Immature natural killer cell (primary cell): Measurements from ENCODE around the gene ABCB9. TPM values are rescaled to one million over a fixed set of nuclear protein-coding genes. Genes with fewer than 3 reads are reported as not detected.
A peak's percentile ranks its signal among the peaks of the same experiment; 100 is the strongest.

ENCODE experiments used
- DNase-seq, 3 donors: peaks; one replicate each; pipeline ENCODE4 v3.0.0; 2022; ENCODE audit warnings: mixed read lengths in 1 of 3
- H3K27ac Mint-ChIP-seq, 6 donors: one replicate each; pipeline ENCODE4 v1.8.0; 2020; ENCODE audit warnings: mixed read lengths in 6 of 6, mild to moderate bottlenecking in 5 of 6, inconsistent platforms in 4 of 6, moderate library complexity in 3 of 6
- H3K27me3 Mint-ChIP-seq, 3 donors: one replicate each; pipeline ENCODE4 v1.8.0; 2020 to 2021; ENCODE audit warnings: low read depth in 3 of 3, mild to moderate bottlenecking in 3 of 3, mixed read lengths in 3 of 3, moderate library complexity in 3 of 3, inconsistent platforms in 1 of 3
- H3K36me3 Mint-ChIP-seq, 3 donors: one replicate each; pipeline ENCODE4 v1.8.0; 2020; ENCODE audit warnings: mixed read lengths in 3 of 3, inconsistent platforms in 2 of 3, mild to moderate bottlenecking in 2 of 3
- H3K4me1 Mint-ChIP-seq, 2 donors: one replicate each; pipeline ENCODE4 v1.8.0; 2020; ENCODE audit warnings: inconsistent platforms in 2 of 2, mild to moderate bottlenecking in 2 of 2, mixed read lengths in 2 of 2, moderate library complexity in 1 of 2
- H3K4me3 Mint-ChIP-seq, 5 donors: one replicate each; pipeline ENCODE4 v1.8.0; 2020; ENCODE audit warnings: mild to moderate bottlenecking in 5 of 5, mixed read lengths in 5 of 5, inconsistent platforms in 3 of 5, moderate library complexity in 3 of 5
- H3K9me3 Mint-ChIP-seq, 6 donors: one replicate each; pipeline ENCODE4 v1.8.0; 2020; ENCODE audit warnings: mild to moderate bottlenecking in 6 of 6, mixed read lengths in 6 of 6, inconsistent platforms in 4 of 6, moderate library complexity in 3 of 6
- polyA plus RNA-seq, 3 donors: library from polyadenylated mRNA; unstranded; fragments of 300-500 nt; fragmentation: Illumina TruSeq; gene quantifications; one replicate each; pipeline ENCODE4 v1.2.3, GENCODE V29; 2021

ABCB9 gene
- polyA plus RNA-seq, 3 donors from 2014 or later: 0.31 to 0.44 TPM; not detected in 1

- Mint-ChIP-seq H3K9me3 (no peaks in the 10 kb centered on the region), H3K27me3 (peaks cover 0 to 10% (median 4%) of the 10 kb centered on the region in 3 donors), H3K4me3 (peak overlapping the region; percentile 83 to 89 (median 86)), H3K27ac (peak overlapping the region; percentile 53 to 84 (median 74)), H3K36me3 (peaks cover 0 to 11% (median 5%) of the 10 kb centered on the region in 3 donors), H3K4me1 (peaks cover 54 to 60% of the 10 kb centered on the region in 2 donors)
- DNase-seq: no peak
These were observed 15.6 kb upstream of the ABCB9 start for GRCh38 chr12:122981587-122982476.

- H3K4me1 Mint-ChIP-seq: peaks cover 59 to 65% of the 10 kb centered on the region in 2 donors
- DNase-seq: peak in 1 of 3 donors; percentile 31
These were observed 14.8 kb upstream of the ABCB9 start for GRCh38 chr12:122981036-122981471.

GRCh38 chr12:122980183-122981035 lies 14.1 kb upstream of the ABCB9 start, which contains the start of gene ARL6IP4:
ARL6IP4 (plus strand) TSS chr12:122980681; CDS start chr12:122981140, 459 bp downstream.
- peaks cover 65 to 70% of the 10 kb centered on the region in 2 donors for H3K4me1 Mint-ChIP-seq
- DNase-seq: peak; percentile 78 to 79 (median 78)
- peak within 1 kb of the TSS; percentile 84 to 89 (median 86) for H3K4me3 Mint-ChIP-seq
- peaks cover 0 to 10% (median 5%) of the 10 kb centered on the region in 3 donors for H3K36me3 Mint-ChIP-seq
- H3K27ac Mint-ChIP-seq: peak within 1 kb of the TSS; percentile 74 to 93 (median 86)
- H3K9me3 Mint-ChIP-seq: no peaks in the 10 kb centered on the region
- peaks cover 0 to 9% (median 4%) of the 10 kb centered on the region in 3 donors for H3K27me3 Mint-ChIP-seq

More at GRCh38 chr12:122981036-122981471, 14.8 kb upstream of the ABCB9 start:
- Mint-ChIP-seq H3K36me3 (peaks cover 0 to 11% (median 5%) of the 10 kb centered on the region in 3 donors), H3K27me3 (peaks cover 0 to 9% (median 4%) of the 10 kb centered on the region in 3 donors), H3K27ac (peak overlapping the region; percentile 49 to 84 (median 68)), H3K9me3 (no peaks in the 10 kb centered on the region), H3K4me3 (peak overlapping the region; percentile 83 to 89 (median 86))

GRCh38 chr12:122979908-122980182 lies 13.6 kb upstream of the ABCB9 start:
- Mint-ChIP-seq H3K27me3 (peaks cover 5 to 15% (median 8%) of the 10 kb centered on the region in 3 donors), H3K27ac (peak overlapping the region; percentile 74 to 93 (median 86)), H3K9me3 (no peaks in the 10 kb centered on the region), H3K4me3 (peak overlapping the region; percentile 84 to 89 (median 86)), H3K36me3 (peaks cover 0 to 5% (median 2%) of the 10 kb centered on the region in 3 donors), H3K4me1 (peaks cover 66 to 69% of the 10 kb centered on the region in 2 donors)
- DNase-seq: no peak

- H3K4me1 Mint-ChIP-seq: peaks cover 64 to 65% of the 10 kb centered on the region in 2 donors
- H3K9me3 Mint-ChIP-seq: no peaks in the 10 kb centered on the region
- peaks cover 0 to 2% (median 0%) of the 10 kb centered on the region in 3 donors for H3K36me3 Mint-ChIP-seq
- DNase-seq: no peak
- H3K4me3 Mint-ChIP-seq: peak overlapping the region; percentile 53 to 89 (median 86)
- H3K27ac Mint-ChIP-seq: peak overlapping the region in 4 of 6 donors; percentile 74 to 93 (median 85)
- H3K27me3 Mint-ChIP-seq: peaks cover 11 to 21% (median 13%) of the 10 kb centered on the region in 3 donors
These were observed 13.0 kb upstream of the ABCB9 start for GRCh38 chr12:122979001-122979907.

- H3K4me3 Mint-ChIP-seq: peak overlapping the region in 3 of 5 donors; percentile 35 to 62 (median 36)
- H3K36me3 Mint-ChIP-seq: no peaks in the 10 kb centered on the region
- DNase-seq: no peak
- H3K4me1 Mint-ChIP-seq: peaks cover 62% of the 10 kb centered on the region in 2 donors
- peaks cover 13 to 23% (median 15%) of the 10 kb centered on the region in 3 donors for H3K27me3 Mint-ChIP-seq
- no peak overlapping the region for H3K27ac Mint-ChIP-seq
- H3K9me3 Mint-ChIP-seq: no peaks in the 10 kb centered on the region
These were observed 12.3 kb upstream of the ABCB9 start for GRCh38 chr12:122978507-122978955.

GRCh38 chr12:122977655-122978392 lies 11.6 kb upstream of the ABCB9 start:
- Mint-ChIP-seq H3K27me3 (peaks cover 13 to 23% (median 13%) of the 10 kb centered on the region in 3 donors), H3K36me3 (no peaks in the 10 kb centered on the region), H3K4me3 (peak overlapping the region; percentile 35 to 69 (median 43)), H3K9me3 (no peaks in the 10 kb centered on the region), H3K27ac (peak overlapping the region in 1 of 6 donors; percentile 42), H3K4me1 (peaks cover 55 to 56% of the 10 kb centered on the region in 2 donors)
- DNase-seq: no peak

GRCh38 chr12:122977153-122977552 lies 10.9 kb upstream of the ABCB9 start:
- Mint-ChIP-seq H3K27me3 (peaks cover 12 to 20% (median 13%) of the 10 kb centered on the region in 3 donors), H3K4me1 (peaks cover 49 to 50% of the 10 kb centered on the region in 2 donors), H3K36me3 (no peaks in the 10 kb centered on the region), H3K9me3 (no peaks in the 10 kb centered on the region), H3K27ac (peak overlapping the region in 2 of 6 donors; percentile 24 to 68), H3K4me3 (peak overlapping the region; percentile 7 to 70 (median 59))
- DNase-seq: no peak

- peak overlapping the region in 2 of 6 donors; percentile 24 to 98 for H3K27ac Mint-ChIP-seq
- H3K27me3 Mint-ChIP-seq: peaks cover 12 to 20% (median 13%) of the 10 kb centered on the region in 3 donors
- DNase-seq: no peak
- H3K4me1 Mint-ChIP-seq: peaks cover 44% of the 10 kb centered on the region in 2 donors
- no peaks in the 10 kb centered on the region for H3K36me3 Mint-ChIP-seq
- peak overlapping the region in 4 of 5 donors; percentile 13 to 99 (median 98) for H3K4me3 Mint-ChIP-seq
- H3K9me3 Mint-ChIP-seq: no peaks in the 10 kb centered on the region
These were observed 10.3 kb upstream of the ABCB9 start for GRCh38 chr12:122976648-122976975.

GRCh38 chr12:122975790-122976647 lies 9.8 kb upstream of the ABCB9 start:
- Mint-ChIP-seq H3K4me1 (peaks cover 38 to 42% of the 10 kb centered on the region in 2 donors), H3K9me3 (no peaks in the 10 kb centered on the region), H3K36me3 (no peaks in the 10 kb centered on the region), H3K27me3 (peaks cover 12 to 20% (median 13%) of the 10 kb centered on the region in 3 donors), H3K27ac (peak overlapping the region; percentile 98 to 100 (median 98)), H3K4me3 (peak overlapping the region; percentile 98 to 99 (median 98))
- no peak for DNase-seq
